K562 (cell line): ENCODE measurements around the gene SPATA31C2. TPM values are rescaled to one million over a fixed set of nuclear protein-coding genes. Genes with fewer than 3 reads are reported as not detected.
A peak's percentile ranks its signal among the peaks of the same experiment; 100 is the strongest.
"Not testable (repeated sequence)": the region's sequence is repeated elsewhere in the genome, so short reads cannot be mapped to it uniquely, and the experiment has no call there.

Experiments used
- ATAC-seq: fragments of 200-7000 bp; cut with Tn5 transposase; 3 replicates; pipeline ENCODE4 v1.9.1; 2020; ENCODE audit warnings: moderate library complexity
- BruUV-seq: library from RNA; stranded (reverse); fragments of 400-500 nt; replicated peaks from 2 replicates; lab custom pipeline; 2021; lab: Mats Ljungman, UMichigan
- CTCF ChIA-PET: fragments of 300-600 bp; formaldehyde crosslinking; extraction: SDS; loops from one replicate; lab custom pipeline; 2021; ENCODE audit warnings: low intra/inter-chr PET ratio; lab: Yijun Ruan, JAX
- POLR2A ChIA-PET: fragments of 300-600, 350-650 bp; sonication (Branson Sonifier 250); formaldehyde crosslinking; extraction: SDS; loops from one replicate; lab custom pipeline; 2021; ENCODE audit warnings: antibody characterized with exemption, inconsistent platforms; lab: Yijun Ruan, JAX
- DNase-seq, 4 experiments: peaks; one replicate each; pipeline versions ENCODE4 v3.0.0 to v3.0.0-alpha.2; 2011 to 2018; ENCODE audit warnings: low spot score in 3 of 4, mixed read lengths in 3 of 4; ENCODE audit errors: extremely low read depth in 1 of 4
- FAIRE-seq: peaks from 2 replicates; lab custom pipeline; 2011; peaks lifted over from hg19 to GRCh38; lab: Jason Lieb, UNC
- H2AFZ ChIP-seq: 2 replicates; pipeline ENCODE4 v1.6.0; 2011; ENCODE audit warnings: low read depth, low read length, control low read depth, inconsistent platforms
- H3K27ac ChIP-seq: fragments of 200-600 bp; 3 replicates; pipeline ENCODE4 v1.8.0; 2011; ENCODE audit warnings: low read depth, mild to moderate bottlenecking, control low read depth, inconsistent platforms, low read length, moderate library complexity, mixed read lengths; ENCODE audit errors: extremely low read depth
- H3K27me3 ChIP-seq, 2 experiments: fragments of 300-600 bp in 1 of 2; 2 replicates in 1 of 2; 3 replicates in 1 of 2; pipeline versions ENCODE4 v1.6.0 to v1.8.0; 2011; ENCODE audit warnings: inconsistent platforms in 2 of 2, low read length in 2 of 2, mild to moderate bottlenecking in 1 of 2, mixed read lengths in 1 of 2, moderate library complexity in 1 of 2; ENCODE audit not compliant: control insufficient read depth in 2 of 2, insufficient read depth in 2 of 2
- H3K36me3 ChIP-seq: fragments of 300-600 bp; 3 replicates; pipeline ENCODE4 v1.8.0; 2011; ENCODE audit warnings: mild to moderate bottlenecking, low read length, inconsistent platforms; ENCODE audit not compliant: control insufficient read depth, insufficient read depth
- H3K4me1 ChIP-seq, 2 experiments: fragments of 200-600 bp in 1 of 2; replicated peaks in 1 of 2; 2 replicates in 1 of 2; 3 replicates in 1 of 2; pipeline versions ENCODE4 v1.5.1 to v1.8.0; 2011; ENCODE audit warnings: inconsistent platforms in 2 of 2, low read length in 2 of 2, mild to moderate bottlenecking in 1 of 2, mixed read lengths in 1 of 2, moderate library complexity in 1 of 2; ENCODE audit not compliant: control insufficient read depth in 2 of 2, insufficient read depth in 2 of 2
- H3K4me2 ChIP-seq: 2 replicates; pipeline ENCODE4 v1.6.1; 2011; ENCODE audit warnings: low read length, control low read depth, inconsistent platforms, mixed read lengths; ENCODE audit not compliant: insufficient read depth
- H3K4me3 ChIP-seq: fragments of 200-600 bp; sonication (generic), shearing (Covaris generic); 2 replicates; pipeline ENCODE4 v1.5.1; 2016; ENCODE audit warnings: control low read depth, inconsistent platforms
- H3K79me2 ChIP-seq: fragments of 200-600 bp; 3 replicates; pipeline ENCODE4 v1.8.0; 2011; ENCODE audit warnings: low read length, inconsistent platforms; ENCODE audit not compliant: control insufficient read depth, insufficient read depth
- H3K9ac ChIP-seq, 2 experiments: 2 replicates each; pipeline versions ENCODE4 v1.6.0 to v1.6.1; 2011; ENCODE audit warnings: low read depth in 2 of 2, low read length in 2 of 2, control low read depth in 1 of 2, inconsistent platforms in 1 of 2, mild to moderate bottlenecking in 1 of 2, mixed read lengths in 1 of 2; ENCODE audit not compliant: insufficient read depth in 1 of 2
- H3K9me1 ChIP-seq: one replicate; pipeline ENCODE4 v1.6.0; 2011; ENCODE audit warnings: inconsistent platforms, mild to moderate bottlenecking, low read length, moderate library complexity; ENCODE audit not compliant: control insufficient read depth, insufficient read depth
- H3K9me3 ChIP-seq: replicated peaks from 2 replicates; pipeline ENCODE4 v1.5.1; 2011; ENCODE audit warnings: low read depth, low read length, inconsistent platforms; ENCODE audit not compliant: control insufficient read depth, insufficient read depth
- H4K20me1 ChIP-seq: replicated peaks from 2 replicates; pipeline ENCODE4 v1.6.1; 2011; ENCODE audit warnings: low read length, inconsistent platforms, mixed read lengths; ENCODE audit not compliant: control insufficient read depth, insufficient read depth
- CXXC5 ChIP-seq: fragments of 250-450 bp; sonication (Bioruptor Pico); IDR thresholded peaks from 2 replicates; pipeline ENCODE4 v1.8.0; 2022; ENCODE audit warnings: inconsistent platforms, mild to moderate bottlenecking, moderate library complexity
- MTA3 ChIP-seq: fragments of 450-650 bp; formaldehyde crosslinking; IDR thresholded peaks from 2 replicates; pipeline ENCODE4 v1.6.1; 2017; ENCODE audit warnings: mild to moderate bottlenecking, borderline replicate concordance
- POLR2A ChIP-seq: fragments of 450-650 bp; conservative IDR thresholded peaks from 2 replicates; pipeline ENCODE4 v1.6.1; 2016
- POLR2G ChIP-seq: fragments of 200-400 bp; formaldehyde crosslinking; IDR thresholded peaks from 2 replicates; pipeline ENCODE4 v1.6.1; 2017; ENCODE audit warnings: low read depth, mild to moderate bottlenecking, antibody characterized with exemption, low read length, moderate library complexity
- RBFOX2 ChIP-seq: fragments of 200-400 bp; formaldehyde crosslinking; IDR thresholded peaks from 2 replicates; pipeline ENCODE4 v1.6.1; 2017; ENCODE audit warnings: low read depth, mild to moderate bottlenecking, low read length, moderate library complexity
- TAF1 ChIP-seq: IDR thresholded peaks from 2 replicates; pipeline ENCODE4 v1.6.1; 2011; ENCODE audit warnings: mild to moderate bottlenecking, low read length, moderate library complexity; ENCODE audit not compliant: insufficient read depth, control insufficient read depth, severe bottlenecking; ENCODE audit errors: extremely low read depth
- WGBS: fragments of 100-300 bp; shearing (Covaris generic); methylation state at CpG from one replicate; pipeline ENCODE4 v1.1.6; 2016; ENCODE audit warnings: low coverage, mixed read lengths; ENCODE audit not compliant: insufficient coverage; ENCODE audit errors: missing lambda C conversion rate; 5-methylcytosine and 5-hydroxymethylcytosine counted together
- in situ Hi-C: fragments of 300-500 bp; cut with MboI; formaldehyde crosslinking; loops from 4 replicates; pipeline ENCODE4 v1.15.0; 2018; ENCODE audit warnings: inconsistent platforms, mixed read lengths
- intact Hi-C: fragments of 100-400 bp; cut with micrococcal nuclease; formaldehyde crosslinking; loops from 2 replicates; pipeline ENCODE4 v1.14.2; 2022
- polyA plus RNA-seq, 8 experiments: library from polyadenylated mRNA; depleted of rRNA in 4 of 8; stranded (reverse) in 5 of 8; unstranded in 3 of 8; fragments of >200 nt; fragmentation: Nextera tagmentation in 2 of 8; fragmentation: Illumina TruSeq in 1 of 8; extraction: Ambion mirVana in 2 of 8; extraction: Trizol in 1 of 8; gene quantifications; 2 replicates each; pipeline versions ENCODE4 v1.2.1 to v1.2.3, GENCODE V29; 2011 to 2014; ENCODE audit warnings: inconsistent platforms in 1 of 8, missing spikeins in 1 of 8
- total RNA-seq, 7 experiments: library from RNA; depleted of rRNA in 6 of 7; stranded (reverse); fragments of >200 nt in 6 of 7; fragmentation: Illumina TruSeq in 2 of 7; extraction: Trizol in 2 of 7; gene quantifications; 2 replicates each; pipeline versions ENCODE4 v1.2.1 to v1.2.3, GENCODE V29; 2011 to 2021; ENCODE audit warnings: low replicate concordance in 1 of 7

SPATA31C2 gene
- total and polyA plus RNA-seq, 9 of the 15 experiments (the other 6 are each of a cell fraction or from before 2014, with no cell fraction given): 0.04 to 0.27 (median 0.16) TPM

- POLR2A ChIA-PET: interaction anchor here (0.6 kb wide), 1 partner anchor 266 kb away, joined by 3 read pairs; no protein-coding TSS in a partner anchor
- not testable (repeated sequence) for DNase-seq
Measured at GRCh38 chr9:88114283-88114967, 23.9 kb downstream of the SPATA31C2 start.

DNA sequence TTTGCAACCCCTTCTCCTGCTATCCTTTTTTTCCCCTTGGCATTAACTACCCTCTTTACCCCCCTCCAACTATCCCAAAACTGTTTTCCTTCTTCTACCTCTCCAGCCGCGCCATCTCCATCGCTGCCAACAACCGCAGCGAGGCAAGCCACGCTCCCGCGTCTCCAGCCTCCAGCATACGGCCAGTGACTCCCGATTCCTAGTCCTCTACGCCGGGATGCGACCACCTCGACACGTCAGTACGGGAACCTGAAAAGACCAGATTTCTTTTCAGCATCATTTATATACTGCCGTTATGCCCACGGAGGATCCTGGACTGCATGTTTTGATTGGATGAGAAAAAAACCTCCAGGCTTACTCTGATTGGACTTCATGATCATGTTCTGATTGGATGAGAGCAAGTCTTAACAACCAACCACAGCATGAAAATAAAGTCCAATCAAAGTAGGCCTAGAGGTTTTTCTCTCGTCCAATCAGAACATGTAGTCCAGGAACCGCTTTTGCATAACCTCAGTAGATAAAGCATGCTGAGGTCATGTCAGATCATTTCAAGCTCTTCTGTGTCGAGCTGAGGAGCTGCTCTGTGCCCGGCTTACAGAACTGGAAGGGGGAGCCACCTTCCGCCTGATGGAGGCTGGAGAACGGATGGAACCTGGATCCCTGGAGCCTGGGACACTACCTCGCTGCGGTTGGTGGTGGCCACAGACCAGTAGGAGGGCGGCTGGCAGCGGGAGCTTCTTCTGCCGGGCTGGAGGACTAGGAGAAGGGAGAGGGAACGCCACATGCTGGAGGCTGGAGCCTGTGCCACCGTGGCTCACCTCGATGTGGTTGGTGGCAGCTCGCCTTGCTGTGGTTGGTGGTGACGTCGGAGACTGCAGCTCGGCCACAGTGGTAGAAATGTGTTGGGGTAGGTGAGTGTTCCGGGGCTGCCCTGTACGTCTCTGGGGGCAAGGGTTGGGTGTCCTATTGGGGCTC, 24.8 kb downstream of the SPATA31C2 start:
- H3K27me3 ChIP-seq, H3K4me1 ChIP-seq, BruUV-seq, H4K20me1 ChIP-seq, H3K4me3 ChIP-seq, CTCF ChIA-PET, H3K36me3 ChIP-seq, intact Hi-C loops, H3K9me3 ChIP-seq, H3K79me2 ChIP-seq, POLR2A ChIA-PET, H2AFZ ChIP-seq, H3K9ac ChIP-seq, H3K9me1 ChIP-seq, H3K27ac ChIP-seq: not testable (repeated sequence)
- ATAC-seq (peak; percentile 91), FAIRE-seq (peak; percentile 54), DNase-seq (peak in 2 of 4 experiments; percentile 23 to 60)
- 14% methylated on average over 29 of the region's 38 CpGs for WGBS
- TF ChIP-seq TAF1 (peak; percentile 35), RBFOX2 (peak; percentile 70), POLR2G (peak; percentile 64), CXXC5 (CRISPR knock-in tag) (0 out of 2 replicates have a peak, but pooled peaks have one; percentile 27), POLR2A (peak; percentile 55; the same call in 1 of the 2 replicates), MTA3 (0 out of 2 replicates have a peak, but pooled peaks have one; percentile 34)
- 0 out of 2 replicates have a peak overlapping the region, but pooled peaks have one; percentile 8 for H3K4me2 ChIP-seq
- in situ Hi-C loops: loop anchor here (5.0 kb wide), 1 partner anchor 171 kb away; no protein-coding TSS in a partner anchor

More at GRCh38 chr9:88114283-88114967, 23.9 kb downstream of the SPATA31C2 start:
- H3K9me1 ChIP-seq, H3K36me3 ChIP-seq, ATAC-seq, H4K20me1 ChIP-seq, H3K4me3 ChIP-seq, H3K4me1 ChIP-seq, BruUV-seq, intact Hi-C loops, H3K27me3 ChIP-seq, H3K79me2 ChIP-seq, H3K4me2 ChIP-seq, H2AFZ ChIP-seq, FAIRE-seq, CTCF ChIA-PET, H3K9ac ChIP-seq, H3K9me3 ChIP-seq, H3K27ac ChIP-seq: not testable (repeated sequence)
- WGBS: 0% methylated on average over 9 of the region's 17 CpGs
- TF ChIP-seq RBFOX2: peak; percentile 54
- in situ Hi-C loops: loop anchor here (5.0 kb wide), 1 partner anchor 172 kb away; no protein-coding TSS in a partner anchor
